NT2/D1 (cell line): ENCODE measurements around the gene HOXB8.

Source experiments
- DNase-seq: peaks from one replicate; pipeline ENCODE4 v3.0.0-alpha.2; 2011; ENCODE audit warnings: low read depth, low spot score
- H3K27me3 ChIP-seq: 2 replicates; pipeline ENCODE4 v1.6.0; 2011; ENCODE audit warnings: mild to moderate bottlenecking; ENCODE audit not compliant: insufficient read length, insufficient read depth
- H3K36me3 ChIP-seq: 2 replicates; pipeline ENCODE4 v1.6.1; 2011; ENCODE audit warnings: mild to moderate bottlenecking, low read length, mixed read lengths; ENCODE audit not compliant: insufficient read depth, insufficient read length
- H3K4me1 ChIP-seq: 2 replicates; pipeline ENCODE4 v1.5.1; 2011; ENCODE audit not compliant: insufficient read depth, insufficient read length
- H3K4me3 ChIP-seq: 2 replicates; pipeline ENCODE4 v1.5.1; 2011; ENCODE audit warnings: low read depth; ENCODE audit not compliant: insufficient read length
- H3K9ac ChIP-seq: 2 replicates; pipeline ENCODE4 v1.6.0; 2011; ENCODE audit warnings: low read depth; ENCODE audit not compliant: insufficient read length
- H3K9me3 ChIP-seq: 2 replicates; pipeline ENCODE4 v1.5.1; 2011; ENCODE audit warnings: mild to moderate bottlenecking, low read length; ENCODE audit not compliant: insufficient read depth
- SUZ12 ChIP-seq: IDR thresholded peaks from 2 replicates; pipeline ENCODE4 v1.6.1; 2011; ENCODE audit not compliant: insufficient read length, insufficient read depth; ENCODE audit errors: extremely low read depth
- YY1 ChIP-seq: IDR thresholded peaks from 2 replicates; pipeline ENCODE4 v1.6.1; 2011; ENCODE audit not compliant: insufficient read length, insufficient read depth
- ZNF274 ChIP-seq: IDR thresholded peaks from 2 replicates; pipeline ENCODE4 v1.6.1; 2011; ENCODE audit warnings: mild to moderate bottlenecking, low read depth, low read length

HOXB8 gene

GRCh38 chr17:48597778-48598631, 17.1 kb downstream of the HOXB8 start:
- Histone ChIP-seq H3K9ac (peak overlapping the region; percentile 65), H3K4me3 (peak overlapping the region; percentile 31), H3K27me3 (peaks cover 100% of the 10 kb centered on the region), H3K4me1 (peaks cover 12% of the 10 kb centered on the region), H3K36me3 (no peaks in the 10 kb centered on the region), H3K9me3 (no peaks in the 10 kb centered on the region)
- TF ChIP-seq SUZ12 (peak; percentile 85), YY1 (no peak)
- DNase-seq, result no peak

- TF ChIP-seq ZNF274, result no peak
- H3K36me3 ChIP-seq, result no peaks in the 10 kb centered on the region
- H3K9me3 ChIP-seq, result no peaks in the 10 kb centered on the region
- DNase-seq, result no peak
- H3K4me3 ChIP-seq, result peak overlapping the region; percentile 31
- peak overlapping the region; percentile 65 for H3K9ac ChIP-seq
- peaks cover 12% of the 10 kb centered on the region for H3K4me1 ChIP-seq
- H3K27me3 ChIP-seq, result peaks cover 100% of the 10 kb centered on the region
Measured at GRCh38 chr17:48597528-48597777, 17.6 kb downstream of the HOXB8 start.

- Histone ChIP-seq H3K9ac (no peak overlapping the region), H3K9me3 (no peaks in the 10 kb centered on the region), H3K27me3 (peaks cover 100% of the 10 kb centered on the region), H3K36me3 (no peaks in the 10 kb centered on the region), H3K4me3 (peak overlapping the region; percentile 31), H3K4me1 (peaks cover 12% of the 10 kb centered on the region)
- DNase-seq, result no peak
- no peak for TF ChIP-seq YY1
- TF ChIP-seq ZNF274, result no peak
- no peak for TF ChIP-seq SUZ12
Measured at GRCh38 chr17:48596735-48597527, 18.2 kb downstream of the HOXB8 start.

- Histone ChIP-seq H3K4me3 (peak overlapping the region; percentile 31), H3K36me3 (no peaks in the 10 kb centered on the region), H3K27me3 (peaks cover 100% of the 10 kb centered on the region), H3K9me3 (no peaks in the 10 kb centered on the region), H3K9ac (no peak overlapping the region), H3K4me1 (peaks cover 12% of the 10 kb centered on the region)
- no peak for DNase-seq
- TF ChIP-seq YY1 (no peak), SUZ12 (peak; percentile 85)
Measured at GRCh38 chr17:48596000-48596734, 18.9 kb downstream of the HOXB8 start.

- no peak for TF ChIP-seq ZNF274
- no peak for TF ChIP-seq SUZ12
- no peak for TF ChIP-seq YY1
- Histone ChIP-seq H3K27me3 (peaks cover 100% of the 10 kb centered on the region), H3K4me3 (no peak overlapping the region), H3K9me3 (no peaks in the 10 kb centered on the region), H3K4me1 (peaks cover 12% of the 10 kb centered on the region), H3K9ac (no peak overlapping the region), H3K36me3 (no peaks in the 10 kb centered on the region)
- no peak for DNase-seq
Measured at GRCh38 chr17:48595278-48595999, 19.7 kb downstream of the HOXB8 start.

GRCh38 chr17:48594538-48595277, 20.4 kb downstream of the HOXB8 start:
- TF ChIP-seq YY1, result no peak
- TF ChIP-seq ZNF274, result no peak
- peak; percentile 74 for TF ChIP-seq SUZ12
- H3K27me3 ChIP-seq, result peaks cover 100% of the 10 kb centered on the region
- no peaks in the 10 kb centered on the region for H3K36me3 ChIP-seq
- peak overlapping the region; percentile 36 for H3K9ac ChIP-seq
- peaks cover 12% of the 10 kb centered on the region for H3K4me1 ChIP-seq
- DNase-seq, result no peak
- peak overlapping the region; percentile 9 for H3K4me3 ChIP-seq
- no peaks in the 10 kb centered on the region for H3K9me3 ChIP-seq
